CD14-positive monocyte (primary cell): ENCODE measurements around the gene RNU1-3. TPM values are rescaled to one million over a fixed set of nuclear protein-coding genes. Genes with fewer than 3 reads are reported as not detected.
"Not testable (repeated sequence)": the region's sequence is repeated elsewhere in the genome, so short reads cannot be mapped to it uniquely, and the experiment has no call there.

Experiments used
- DNase-seq, 3 donors: peaks; one replicate each; pipeline ENCODE4 v3.0.0-alpha.2; 2011 to 2022
- H2AFZ ChIP-seq: 2 replicates; pipeline ENCODE4 v1.6.0; 2012; ENCODE audit warnings: mild to moderate bottlenecking, low read depth, low read length, inconsistent platforms; ENCODE audit not compliant: insufficient read depth, poor library complexity, severe bottlenecking
- H3K27ac ChIP-seq, 2 donors: 1 replicate in 1 of 2; 2 replicates in 1 of 2; pipeline ENCODE4 v1.5.1; 2012 to 2013; ENCODE audit warnings: low read length in 2 of 2, control low read depth in 1 of 2, inconsistent platforms in 1 of 2, low read depth in 1 of 2, mild to moderate bottlenecking in 1 of 2
- H3K27me3 ChIP-seq, 2 donors: one replicate each; pipeline versions ENCODE4 v1.6.0 to v1.6.1; 2011 to 2013; ENCODE audit warnings: low read length in 2 of 2; ENCODE audit not compliant: control insufficient read depth in 2 of 2, insufficient read depth in 2 of 2
- H3K36me3 ChIP-seq, 2 donors: replicated peaks in 1 of 2; 1 replicate in 1 of 2; 2 replicates in 1 of 2; pipeline versions ENCODE4 v1.5.1 to v1.6.1; 2012 to 2013; ENCODE audit warnings: low read length in 2 of 2, control low read depth in 1 of 2, inconsistent platforms in 1 of 2, mild to moderate bottlenecking in 1 of 2; ENCODE audit not compliant: insufficient read depth in 2 of 2, control insufficient read depth in 1 of 2
- H3K4me1 ChIP-seq, 2 donors: 1 replicate in 1 of 2; 2 replicates in 1 of 2; pipeline versions ENCODE4 v1.5.1 to v1.6.1; 2012 to 2013; ENCODE audit warnings: low read length in 2 of 2, control low read depth in 1 of 2, inconsistent platforms in 1 of 2, mild to moderate bottlenecking in 1 of 2, moderate library complexity in 1 of 2; ENCODE audit not compliant: insufficient read depth in 2 of 2, control insufficient read depth in 1 of 2
- H3K4me2 ChIP-seq: replicated peaks from 2 replicates; pipeline ENCODE3; 2012; ENCODE audit warnings: low read length, moderate library complexity, mild to moderate bottlenecking; ENCODE audit not compliant: poor library complexity, severe bottlenecking; ENCODE audit errors: extremely low read depth
- H3K4me3 ChIP-seq, 3 experiments: fragments of 200-600 bp in 1 of 3; sonication (generic) in 1 of 3; replicated peaks in 1 of 3; 1 replicate in 2 of 3; 2 replicates in 1 of 3; pipeline ENCODE4 v1.5.1; 2011 to 2013; ENCODE audit warnings: low read length in 3 of 3, mild to moderate bottlenecking in 3 of 3, control low read depth in 2 of 3, low read depth in 2 of 3, inconsistent platforms in 1 of 3, moderate library complexity in 1 of 3
- H3K79me2 ChIP-seq: 2 replicates; pipeline ENCODE4 v1.6.0; 2012; ENCODE audit warnings: mild to moderate bottlenecking, control low read depth, inconsistent platforms, low read length, moderate library complexity; ENCODE audit not compliant: insufficient read depth
- H3K9ac ChIP-seq: 2 replicates; pipeline ENCODE4 v1.6.0; 2017; ENCODE audit warnings: low read length, mild to moderate bottlenecking; ENCODE audit not compliant: insufficient read depth, poor library complexity, severe bottlenecking
- H3K9me3 ChIP-seq, 2 donors: replicated peaks in 1 of 2; 1 replicate in 1 of 2; 2 replicates in 1 of 2; pipeline versions ENCODE4 v1.5.1 to v1.6.1; 2012 to 2013; ENCODE audit warnings: low read length in 2 of 2, control low read depth in 1 of 2; ENCODE audit not compliant: control insufficient read depth in 1 of 2, insufficient read depth in 1 of 2
- H4K20me1 ChIP-seq: 2 replicates; pipeline ENCODE4 v1.6.0; 2012; ENCODE audit warnings: mild to moderate bottlenecking, low read length, control low read depth, moderate library complexity; ENCODE audit not compliant: insufficient read depth
- H3K27ac Mint-ChIP-seq, 7 donors: one replicate each; pipeline ENCODE4 v1.8.0; 2020; ENCODE audit warnings: mild to moderate bottlenecking in 7 of 7, mixed read lengths in 7 of 7, moderate library complexity in 6 of 7, inconsistent platforms in 2 of 7
- H3K27me3 Mint-ChIP-seq, 3 donors: one replicate each; pipeline ENCODE4 v1.8.0; 2021 to 2022; ENCODE audit warnings: low read depth in 3 of 3, mild to moderate bottlenecking in 3 of 3, mixed read lengths in 3 of 3, moderate library complexity in 3 of 3, inconsistent platforms in 1 of 3
- H3K36me3 Mint-ChIP-seq, 2 donors: one replicate each; pipeline ENCODE4 v1.8.0; 2020; ENCODE audit warnings: mixed read lengths in 2 of 2, inconsistent platforms in 1 of 2, mild to moderate bottlenecking in 1 of 2
- H3K4me1 Mint-ChIP-seq: one replicate; pipeline ENCODE4 v1.8.0; 2020; ENCODE audit warnings: mild to moderate bottlenecking, mixed read lengths
- H3K4me3 Mint-ChIP-seq, 2 donors: one replicate each; pipeline ENCODE4 v1.8.0; 2020; ENCODE audit warnings: mild to moderate bottlenecking in 2 of 2, mixed read lengths in 2 of 2, moderate library complexity in 1 of 2
- H3K9me3 Mint-ChIP-seq, 7 donors: one replicate each; pipeline ENCODE4 v1.8.0; 2020 to 2022; ENCODE audit warnings: mixed read lengths in 7 of 7, mild to moderate bottlenecking in 6 of 7, moderate library complexity in 6 of 7, inconsistent platforms in 2 of 7
- WGBS: methylation state at CpG from one replicate; pipeline ENCODE4 v1.1.5; 2013; ENCODE audit warnings: missing lambda C conversion rate; ENCODE audit not compliant: insufficient coverage; 5-methylcytosine and 5-hydroxymethylcytosine counted together
- intact Hi-C, 2 donors: fragments of 100-400 bp; cut with micrococcal nuclease; formaldehyde crosslinking; loops; one replicate each; pipeline versions ENCODE4 v1.15.0 to v1.15.1; 2023
- polyA plus RNA-seq, 3 donors: library from polyadenylated mRNA; depleted of rRNA in 1 of 3; unstranded in 2 of 3; stranded (reverse) in 1 of 3; fragments of 300-500 nt in 2 of 3; fragments of >200 nt in 1 of 3; fragmentation: Illumina TruSeq in 2 of 3; gene quantifications; 1 replicate in 2 of 3; 2 replicates in 1 of 3; pipeline ENCODE4 v1.2.3, GENCODE V29; 2012 to 2021

Gene RNU1-3
- polyA plus RNA-seq, 3 donors: not detected

DNA sequence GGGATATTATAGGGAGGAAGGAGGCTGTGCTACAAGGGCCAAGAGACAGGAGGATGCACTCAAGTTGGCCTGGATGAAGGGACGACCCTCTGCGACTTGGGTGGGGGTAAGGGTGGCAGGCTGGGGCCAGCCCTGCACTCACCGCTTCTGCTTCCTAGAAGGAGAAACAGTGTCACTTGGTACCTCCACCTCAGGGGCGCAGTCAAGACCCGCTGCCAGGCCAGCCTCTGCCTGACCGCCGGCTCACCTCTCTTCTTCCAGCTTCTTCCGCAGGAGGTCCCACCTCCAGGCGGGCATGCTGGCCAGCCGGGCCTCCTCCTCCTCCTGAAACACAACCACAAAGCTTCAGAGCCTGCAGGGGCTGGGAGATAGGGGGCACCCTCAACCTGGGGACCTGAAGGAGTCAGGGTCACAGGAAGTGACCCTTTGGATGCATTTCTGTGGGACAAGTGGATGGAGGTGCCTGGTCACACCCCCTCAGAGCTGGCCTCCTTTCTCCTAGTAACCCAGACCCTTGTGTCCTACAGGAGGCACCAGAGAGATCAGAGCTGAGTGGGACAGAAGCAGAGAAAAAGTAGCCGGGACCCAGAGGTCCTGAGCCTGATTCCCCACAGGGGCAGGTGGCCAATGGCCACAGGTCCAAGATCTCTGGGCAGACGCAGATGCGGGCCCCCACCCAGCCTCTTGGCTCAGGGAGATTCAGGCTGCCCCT, 24.4 kb upstream of the RNU1-3 start:
- H3K79me2 ChIP-seq, H3K36me3 Mint-ChIP-seq, H3K9me3 Mint-ChIP-seq, H4K20me1 ChIP-seq, H3K36me3 ChIP-seq, H3K9me3 ChIP-seq, H3K27ac ChIP-seq, H3K4me3 Mint-ChIP-seq, H3K4me1 Mint-ChIP-seq, H3K27me3 Mint-ChIP-seq, H3K9ac ChIP-seq, H3K4me1 ChIP-seq, intact Hi-C loops, H3K4me2 ChIP-seq, H2AFZ ChIP-seq, H3K27ac Mint-ChIP-seq, DNase-seq, H3K27me3 ChIP-seq, H3K4me3 ChIP-seq: not testable (repeated sequence)
- no CpG with 5 or more reads among the region's 13 CpGs for WGBS

DNA sequence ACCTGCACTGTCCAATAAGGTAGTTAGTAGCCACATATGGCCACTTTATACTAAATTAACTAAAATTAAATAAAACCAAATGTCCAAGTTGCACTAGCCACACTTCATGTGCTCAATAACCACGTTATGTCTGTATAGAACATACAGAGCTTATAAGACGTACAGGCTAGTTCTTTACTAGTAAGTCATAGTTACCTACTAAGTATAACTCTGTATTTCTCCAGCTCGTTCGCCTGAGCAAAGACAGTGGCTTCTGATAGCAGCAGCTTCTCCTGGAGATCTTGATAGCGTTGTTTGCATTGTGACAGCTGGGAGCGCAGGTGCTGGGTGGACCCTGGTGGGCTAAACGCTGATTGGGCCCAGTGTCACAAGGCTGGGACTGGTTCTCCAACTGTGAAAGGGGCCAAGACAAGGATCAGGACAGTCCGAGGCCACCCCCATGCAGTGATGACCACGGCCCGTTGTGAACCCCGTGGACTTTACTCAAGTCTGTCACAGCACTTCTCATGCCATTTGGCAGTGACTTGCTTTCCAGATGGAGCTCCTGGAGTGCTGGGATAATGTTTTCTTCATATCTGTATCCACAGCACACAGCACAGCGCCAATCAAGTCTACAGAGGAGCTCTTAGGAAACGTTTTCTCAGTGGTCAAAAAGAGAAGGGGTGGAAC, 20.5 kb upstream of the RNU1-3 start:
- H3K4me2 ChIP-seq, DNase-seq, intact Hi-C loops, H3K27ac Mint-ChIP-seq, H3K36me3 ChIP-seq, H3K27me3 ChIP-seq, H3K9me3 ChIP-seq, H3K4me1 Mint-ChIP-seq, H2AFZ ChIP-seq, H3K9ac ChIP-seq, H3K27ac ChIP-seq, H3K79me2 ChIP-seq, H3K36me3 Mint-ChIP-seq, H3K4me1 ChIP-seq, H3K9me3 Mint-ChIP-seq, H3K4me3 ChIP-seq, H3K4me3 Mint-ChIP-seq, H4K20me1 ChIP-seq: not testable (repeated sequence)
- WGBS: 83% methylated on average over 3 of the region's 13 CpGs
- peaks cover 8 to 14% (median 11%) of the 10 kb centered on the region in 3 donors for H3K27me3 Mint-ChIP-seq

DNA sequence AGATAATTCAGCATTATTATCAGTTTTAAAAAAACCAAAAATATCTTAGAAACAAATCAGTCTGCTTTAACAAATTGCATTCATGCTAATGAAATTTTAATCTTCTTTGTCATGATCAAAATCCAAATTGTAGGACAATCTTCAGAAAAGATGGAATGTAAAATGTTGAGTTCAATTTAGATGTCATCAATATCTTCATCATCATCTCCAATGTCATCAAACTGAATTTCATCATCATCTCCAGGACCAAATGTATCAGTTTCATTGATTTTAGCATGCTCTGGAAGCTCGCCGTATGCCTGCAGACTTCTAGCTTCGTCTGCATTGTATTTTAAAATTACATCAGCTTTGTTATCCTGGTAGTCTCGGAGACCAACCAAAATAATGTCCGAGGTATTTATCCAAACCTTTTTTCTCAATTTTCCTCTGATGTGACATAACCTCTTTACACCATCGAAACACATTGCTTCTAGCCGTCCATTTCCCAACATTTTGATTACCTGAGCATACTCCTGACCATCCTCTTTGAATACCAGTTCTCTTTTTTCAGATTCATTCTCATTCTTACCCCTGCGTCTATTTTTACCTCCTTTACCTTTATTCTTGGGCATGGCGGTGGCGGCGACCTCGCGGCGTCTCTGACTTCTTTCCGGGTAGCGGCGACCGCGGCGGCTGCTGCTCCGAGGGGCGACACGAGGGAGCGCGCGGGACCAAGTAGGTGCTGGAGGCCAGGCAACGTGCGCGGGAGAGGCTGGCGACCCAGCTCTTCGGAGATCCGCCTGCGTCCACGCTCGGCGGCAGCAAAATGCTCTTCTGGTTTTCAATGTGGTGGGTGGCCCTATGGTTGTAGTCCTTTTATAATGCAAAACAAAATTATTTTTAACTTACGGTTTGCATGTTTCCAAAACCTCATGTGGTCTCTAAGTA, 19.0 kb upstream of the RNU1-3 start:
- H3K4me3 Mint-ChIP-seq: peak overlapping the region in 1 of 2 donors; percentile 40
- H3K4me2 ChIP-seq: not testable (repeated sequence)

More for the DNA sequence above, 19.0 kb upstream of the RNU1-3 start:
- H2AFZ ChIP-seq, H3K27ac ChIP-seq, H3K4me3 ChIP-seq, H3K27me3 ChIP-seq, intact Hi-C loops, H3K9me3 ChIP-seq, H4K20me1 ChIP-seq, DNase-seq, H3K36me3 Mint-ChIP-seq, H3K36me3 ChIP-seq, H3K4me1 Mint-ChIP-seq, H3K9me3 Mint-ChIP-seq, H3K4me1 ChIP-seq, H3K27ac Mint-ChIP-seq, H3K79me2 ChIP-seq, H3K9ac ChIP-seq: not testable (repeated sequence)
- H3K27me3 Mint-ChIP-seq: peaks cover 8 to 14% (median 11%) of the 10 kb centered on the region in 3 donors
- 89% methylated on average over 15 of the region's 37 CpGs for whole genome bisulfite sequencing
